Stomach (tissue), 9 donors: ENCODE data around the gene KLRG1. TPM values are rescaled to one million over a fixed set of nuclear protein-coding genes. Genes with fewer than 3 reads are reported as not detected.

ENCODE experiments used
- DNase-seq, 2 donors: peaks; one replicate each; pipeline versions ENCODE4 v3.0.0 to v3.0.0-alpha.2; 2013 to 2019
- H3K27ac ChIP-seq, 5 donors: fragments of 200-600 bp in 4 of 5; sonication (generic) in 4 of 5; one replicate each; pipeline ENCODE4 v1.5.1; 2013 to 2019; ENCODE audit warnings: mild to moderate bottlenecking in 1 of 5, moderate library complexity in 1 of 5
- H3K27me3 ChIP-seq, 3 donors: fragments of 200-600 bp; sonication (generic); one replicate each; pipeline ENCODE4 v1.5.1; 2017 to 2019; ENCODE audit warnings: mixed run types in 1 of 3
- H3K36me3 ChIP-seq, 4 donors: fragments of 200-600 bp; sonication (generic); 1 replicate in 3 of 4; 2 replicates in 1 of 4; pipeline ENCODE4 v1.5.1; 2016 to 2019
- H3K4me1 ChIP-seq, 4 donors: fragments of 200-600 bp; sonication (generic); one replicate each; pipeline ENCODE4 v1.5.1; 2016 to 2019
- H3K4me3 ChIP-seq, 4 donors: fragments of 200-600 bp; sonication (generic) in 3 of 4; one replicate each; pipeline ENCODE4 v1.5.1; 2016 to 2019; ENCODE audit warnings: mild to moderate bottlenecking in 1 of 4
- H3K9me3 ChIP-seq, 4 donors: fragments of 200-600 bp; sonication (generic); one replicate each; pipeline ENCODE4 v1.5.1; 2016 to 2019
- EP300 ChIP-seq: sonication (generic); formaldehyde crosslinking; IDR thresholded peaks from one replicate; pipeline ENCODE4 v1.6.1; 2017; ENCODE audit warnings: antibody characterized with exemption
- POLR2A ChIP-seq, 4 donors: fragments of 450-650 bp; IDR thresholded peaks; one replicate each; pipeline ENCODE4 v1.6.1; 2016; ENCODE audit warnings: antibody characterized with exemption in 4 of 4, control low read depth in 2 of 4, mild to moderate bottlenecking in 1 of 4, moderate library complexity in 1 of 4
- POLR2AphosphoS5 ChIP-seq, 3 donors: sonication (generic); formaldehyde crosslinking; IDR thresholded peaks; one replicate each; pipeline ENCODE4 v1.6.1; 2016; ENCODE audit warnings: antibody characterized with exemption in 3 of 3
- WGBS, 5 donors: extraction: QIAGEN DNeasy Blood & Tissue Kit in 3 of 5; methylation state at CpG; one replicate each; pipeline versions ENCODE4 v1.1.5 to v1.1.7; 2013 to 2018; 5-methylcytosine and 5-hydroxymethylcytosine counted together
- intact Hi-C: fragments of 100-400 bp; cut with DNase I; formaldehyde crosslinking; loops from one replicate; pipeline ENCODE4 v1.15.1; 2023; ENCODE audit warnings: low total_unique reads
- polyA plus RNA-seq, 3 donors: library from polyadenylated mRNA; stranded (reverse); fragments of 200-250 nt; gene quantifications; one replicate each; pipeline ENCODE4 v1.2.3, GENCODE V29; 2013
- total RNA-seq, 5 donors: library from RNA; depleted of rRNA; stranded (reverse); fragments of >200 nt; gene quantifications; one replicate each; pipeline versions ENCODE4 v1.1.0 to v1.2.3, GENCODE V29; 2014 to 2016
- TF ChIP-seq, protein P1 (sequence below), 7 experiments: fragments of 450-650 bp in 4 of 7; fragments of 200-600 bp in 3 of 7; sonication (generic) in 3 of 7; IDR thresholded peaks; one replicate each; pipeline ENCODE4 v1.5.1; 2016 to 2019; ENCODE audit warnings: antibody characterized with exemption in 7 of 7, control low read depth in 2 of 7, mild to moderate bottlenecking in 1 of 7
- donor health status: healthy with polysubstance abuse.
- donor health status: Bipolar disorder and iron deficiency.
- donor health status: healthy.

The KLRG1 gene
- total and polyA plus RNA-seq, 8 donors: 0.40 to 2.9 (median 1.4) TPM; not detected in 2

DNA sequence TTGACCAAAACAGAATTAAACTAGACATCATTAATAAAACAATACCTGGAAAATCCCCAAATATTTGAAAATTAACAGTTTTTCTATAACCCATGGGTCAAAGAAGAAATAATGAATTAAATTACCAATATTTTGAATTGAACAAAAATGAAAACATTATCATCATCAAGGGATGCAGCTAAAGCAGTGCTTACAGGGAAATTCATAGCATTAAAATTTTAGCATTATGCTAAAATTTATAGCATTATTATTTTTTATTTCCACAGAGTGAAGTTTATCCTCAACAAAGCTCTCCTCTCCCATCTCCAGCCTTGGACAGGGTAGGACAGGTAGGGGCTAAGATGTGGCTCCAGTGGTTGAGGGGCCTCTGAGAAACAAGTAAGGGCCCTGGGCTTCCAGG is 20.6 kb upstream of the KLRG1 start:
- Histone ChIP-seq H3K4me3 (no peak overlapping the region), H3K36me3 (no peaks in the 10 kb centered on the region), H3K27ac (no peak overlapping the region), H3K27me3 (no peaks in the 10 kb centered on the region), H3K9me3 (peaks cover 11 to 37% (median 30%) of the 10 kb centered on the region in 4 donors), H3K4me1 (no peaks in the 10 kb centered on the region)
- TF ChIP-seq, protein P1, sequence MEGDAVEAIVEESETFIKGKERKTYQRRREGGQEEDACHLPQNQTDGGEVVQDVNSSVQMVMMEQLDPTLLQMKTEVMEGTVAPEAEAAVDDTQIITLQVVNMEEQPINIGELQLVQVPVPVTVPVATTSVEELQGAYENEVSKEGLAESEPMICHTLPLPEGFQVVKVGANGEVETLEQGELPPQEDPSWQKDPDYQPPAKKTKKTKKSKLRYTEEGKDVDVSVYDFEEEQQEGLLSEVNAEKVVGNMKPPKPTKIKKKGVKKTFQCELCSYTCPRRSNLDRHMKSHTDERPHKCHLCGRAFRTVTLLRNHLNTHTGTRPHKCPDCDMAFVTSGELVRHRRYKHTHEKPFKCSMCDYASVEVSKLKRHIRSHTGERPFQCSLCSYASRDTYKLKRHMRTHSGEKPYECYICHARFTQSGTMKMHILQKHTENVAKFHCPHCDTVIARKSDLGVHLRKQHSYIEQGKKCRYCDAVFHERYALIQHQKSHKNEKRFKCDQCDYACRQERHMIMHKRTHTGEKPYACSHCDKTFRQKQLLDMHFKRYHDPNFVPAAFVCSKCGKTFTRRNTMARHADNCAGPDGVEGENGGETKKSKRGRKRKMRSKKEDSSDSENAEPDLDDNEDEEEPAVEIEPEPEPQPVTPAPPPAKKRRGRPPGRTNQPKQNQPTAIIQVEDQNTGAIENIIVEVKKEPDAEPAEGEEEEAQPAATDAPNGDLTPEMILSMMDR (IDR thresholded peaks at IDR 0.05): no peak
- TF ChIP-seq POLR2A (IDR thresholded peaks at IDR 0.05): no peak
- no peak for TF ChIP-seq EP300
- no peak for TF ChIP-seq POLR2AphosphoS5 (IDR thresholded peaks at IDR 0.05)
- intact Hi-C loops: no loop called here
- no peak for DNase-seq

DNA sequence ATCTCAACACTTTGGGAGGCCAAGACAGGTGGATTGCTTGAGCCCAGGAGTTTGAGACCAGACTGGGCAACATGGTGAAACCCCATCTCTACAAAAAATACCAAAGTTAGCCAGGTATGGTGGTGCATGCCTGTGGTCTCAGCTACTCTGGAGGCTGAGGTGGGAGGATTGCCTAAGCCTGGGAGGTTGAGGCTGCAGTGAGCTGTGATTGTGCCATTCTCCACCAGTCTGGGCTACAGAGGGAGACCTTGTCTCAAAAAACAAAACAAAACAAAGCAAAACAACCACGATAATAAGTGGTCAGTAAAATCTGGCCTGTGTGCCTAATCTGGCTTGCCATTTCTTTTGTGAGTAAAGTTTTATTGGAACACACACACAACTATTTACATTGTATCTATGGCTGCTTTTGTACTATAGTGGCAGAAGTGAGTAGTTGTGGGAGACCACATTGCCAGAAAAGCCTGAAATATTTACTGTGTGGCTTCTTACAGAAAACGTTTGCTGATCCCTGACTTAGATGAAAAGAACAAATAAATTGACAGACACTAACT is 19.4 kb upstream of the KLRG1 start:
- peaks cover 11 to 39% (median 31%) of the 10 kb centered on the region in 4 donors for H3K9me3 ChIP-seq
- intact Hi-C loops: no loop called here
- WGBS, 5 donors: 31 to 46% (median 45%) methylated on average over 2 of the region's 2 CpGs

DNA sequence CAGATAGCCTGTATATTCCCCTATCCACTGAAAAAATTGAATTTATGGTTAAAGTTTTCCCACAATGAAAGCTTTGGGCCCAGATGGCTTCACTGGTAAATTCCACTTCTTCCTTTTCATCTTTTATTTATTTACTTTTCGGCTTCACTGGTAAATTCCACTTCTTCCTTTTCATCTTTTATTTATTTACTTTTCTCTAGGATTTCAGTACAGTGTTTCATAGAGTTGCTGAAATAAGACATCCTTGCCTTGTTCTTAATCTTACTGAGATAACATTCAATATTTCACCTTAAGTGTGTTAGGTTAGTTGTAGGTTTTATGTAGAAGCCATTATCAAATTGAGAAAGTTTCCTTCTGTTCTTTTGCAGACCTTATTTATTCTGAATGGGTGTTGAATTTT is 18.9 kb upstream of the KLRG1 start:
- Histone ChIP-seq H3K36me3 (no peaks in the 10 kb centered on the region), H3K4me1 (no peaks in the 10 kb centered on the region), H3K27me3 (no peaks in the 10 kb centered on the region), H3K4me3 (no peak overlapping the region), H3K27ac (no peak overlapping the region), H3K9me3 (peaks cover 11 to 39% (median 31%) of the 10 kb centered on the region in 4 donors)
- TF ChIP-seq EP300: no peak
- TF ChIP-seq POLR2AphosphoS5 (IDR thresholded peaks at IDR 0.05): no peak
- TF ChIP-seq POLR2A (IDR thresholded peaks at IDR 0.05): no peak
- TF ChIP-seq, protein P1 (IDR thresholded peaks at IDR 0.05): no peak
- DNase-seq: no peak
- intact Hi-C loops: no loop called here
- 57 to 88% (median 66%) methylated on average over 1 of the region's 1 CpG for WGBS, 5 donors

More for the DNA sequence above, 19.4 kb upstream of the KLRG1 start:
- no peaks in the 10 kb centered on the region for H3K4me1 ChIP-seq
- H3K36me3 ChIP-seq: no peaks in the 10 kb centered on the region
- no peaks in the 10 kb centered on the region for H3K27me3 ChIP-seq
- H3K4me3 ChIP-seq: no peak overlapping the region
- H3K27ac ChIP-seq: no peak overlapping the region
- no peak for DNase-seq
- TF ChIP-seq POLR2AphosphoS5 (IDR thresholded peaks at IDR 0.05) (no peak), EP300 (no peak), POLR2A (IDR thresholded peaks at IDR 0.05) (no peak)
- TF ChIP-seq, protein P1 (IDR thresholded peaks at IDR 0.05): no peak

DNA sequence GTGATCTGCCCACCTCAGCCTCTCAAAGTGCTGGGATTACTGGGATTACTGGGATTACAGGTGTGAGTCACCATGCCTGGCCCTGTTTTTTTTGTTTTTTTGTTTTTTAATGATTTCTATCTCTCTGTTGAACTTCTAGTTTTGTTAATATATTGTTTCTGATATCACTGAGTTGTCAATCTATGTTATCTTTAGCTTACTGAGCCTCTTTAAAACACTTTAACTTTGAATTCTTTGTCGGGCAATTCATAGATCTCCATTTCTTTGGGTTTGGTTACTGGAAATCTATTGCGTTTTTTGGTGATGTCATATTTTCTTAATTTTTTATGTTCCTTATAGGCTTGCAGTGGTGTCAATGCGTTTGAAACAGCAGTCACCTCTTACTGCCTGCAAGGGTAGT is 9.2 kb upstream of the KLRG1 start:
- H3K36me3 ChIP-seq: peaks cover 0 to 12% (median 0%) of the 10 kb centered on the region in 4 donors
- H3K9me3 ChIP-seq: peaks cover 0 to 33% (median 18%) of the 10 kb centered on the region in 4 donors
- intact Hi-C loops: no loop called here
- TF ChIP-seq EP300 (no peak), POLR2AphosphoS5 (IDR thresholded peaks at IDR 0.05) (no peak), POLR2A (IDR thresholded peaks at IDR 0.05) (no peak)
- TF ChIP-seq, protein P1 (IDR thresholded peaks at IDR 0.05): no peak
- no peak overlapping the region for H3K27ac ChIP-seq
- WGBS, 5 donors: 88 to 91% (median 88%) methylated on average over 3 of the region's 3 CpGs
- no peaks in the 10 kb centered on the region for H3K4me1 ChIP-seq
- no peak for DNase-seq
- no peaks in the 10 kb centered on the region for H3K27me3 ChIP-seq
- no peak overlapping the region for H3K4me3 ChIP-seq
